SU-DHL-6 (cell line): ENCODE results near the gene GBP7.

Experiments used
- CTCF ChIP-seq: fragments of 200-600 bp; sonication (generic); IDR thresholded peaks from one replicate; pipeline ENCODE4 v1.5.1; 2017; ENCODE audit warnings: antibody characterized with exemption, mild to moderate bottlenecking, low read length, moderate library complexity; ENCODE audit not compliant: insufficient read depth, poor library complexity, severe bottlenecking
- EZH2phosphoT487 ChIP-seq: fragments of 200-600 bp; sonication (generic), shearing (Covaris generic); conservative IDR thresholded peaks from 2 replicates; pipeline ENCODE4 v1.6.1; 2018; ENCODE audit warnings: mild to moderate bottlenecking, antibody characterized with exemption, low read length, moderate library complexity, mixed read lengths

GRCh38 chr1:89179343-89179742 lies 3.5 kb upstream of the GBP7 start:
- TF ChIP-seq CTCF (no peak), EZH2phosphoT487 (no peak)
